HG02970 (cell line): ENCODE measurements around the gene MACROD2.
"Not testable (repeated sequence)": the region's sequence is repeated elsewhere in the genome, so short reads cannot be mapped to it uniquely, and the experiment has no call there.

Source experiments
- ATAC-seq: cut with Tn5 transposase; IDR thresholded peaks from one replicate; pipeline ENCODE4 v1.9.1; 2021; ENCODE audit warnings: mild to moderate bottlenecking, moderate library complexity, moderate number of reproducible peaks; ENCODE audit not compliant: unreplicated experiment, low FRiP score

MACROD2 gene

GRCh38 chr20:15091421-15092037 lies 1096.2 kb downstream of the MACROD2 start:
- no peak for ATAC-seq

- no peak for ATAC-seq
Observed at GRCh38 chr20:15098351-15098750, 1103.0 kb downstream of the MACROD2 start.

DNA sequence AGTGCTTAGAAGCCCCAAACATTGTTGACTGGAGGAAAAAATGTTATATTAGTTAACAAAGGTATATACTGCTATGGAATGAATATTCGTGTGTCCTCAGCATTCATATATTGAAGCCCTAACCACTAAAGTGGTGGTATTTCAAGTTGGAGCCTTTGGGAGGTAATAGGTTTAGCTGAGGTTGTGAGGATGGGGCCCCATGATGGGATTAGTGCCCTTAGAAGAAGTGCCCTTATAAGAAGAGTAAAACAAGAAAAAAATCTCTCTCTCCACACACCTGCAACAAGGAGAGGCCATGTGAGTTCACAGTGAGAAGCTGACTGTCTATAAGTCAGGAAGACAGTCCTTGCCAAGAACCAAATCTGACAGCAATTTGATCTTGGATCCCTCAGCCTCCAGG lies 1103.8 kb downstream of the MACROD2 start:
- ATAC-seq: no peak

DNA sequence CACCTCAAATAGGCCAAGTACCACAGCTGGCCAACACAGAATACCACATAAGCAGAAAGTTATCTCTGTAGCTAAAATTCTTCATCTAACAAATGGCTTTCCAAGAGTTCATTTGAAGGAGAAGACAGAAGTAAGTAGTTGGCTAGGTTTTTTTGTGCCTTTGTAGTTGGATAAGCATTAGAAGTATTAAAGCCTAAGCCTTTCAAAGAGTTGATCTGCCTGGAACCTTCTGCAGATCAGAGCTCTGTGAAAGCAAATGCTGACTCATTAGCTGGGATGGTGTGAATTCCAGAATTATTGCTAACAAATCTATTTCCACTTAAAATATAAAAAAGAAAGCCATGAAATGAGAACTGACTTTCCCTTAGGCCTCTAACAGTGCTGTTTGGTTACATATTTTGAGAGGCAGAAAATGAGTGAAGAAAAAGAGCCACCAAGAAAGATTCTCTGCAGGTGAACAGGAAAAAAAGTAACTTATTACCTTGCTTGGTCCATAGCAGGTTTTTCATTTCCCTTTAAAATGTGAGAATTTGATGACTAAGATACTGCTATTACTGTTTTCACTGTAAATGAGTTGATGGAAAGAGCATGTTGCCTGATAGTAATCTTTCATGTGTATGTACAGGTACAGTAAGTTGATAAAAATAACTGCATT lies 1105.3 kb downstream of the MACROD2 start:
- ATAC-seq: no peak

DNA sequence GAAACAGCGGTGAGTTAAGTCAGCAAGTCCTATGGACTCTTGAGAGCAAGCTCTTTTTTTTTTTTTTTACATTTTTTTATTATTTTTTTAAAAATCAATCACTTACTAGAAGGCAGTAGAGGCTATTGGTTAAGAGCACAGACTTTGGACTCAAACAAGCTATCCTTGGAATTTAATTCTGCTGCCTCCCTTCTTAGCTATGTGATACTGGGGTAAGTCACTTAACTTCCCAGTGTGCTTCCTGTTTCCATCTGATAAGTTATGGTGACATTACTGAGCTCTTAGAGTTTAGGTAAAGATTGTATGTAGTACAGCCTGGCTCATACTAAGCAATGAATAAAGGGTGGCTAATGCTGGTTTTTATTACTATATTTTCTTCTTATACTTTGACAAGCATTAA lies 1112.6 kb downstream of the MACROD2 start:
- no peak for ATAC-seq

GRCh38 chr20:15109494-15109893 lies 1114.2 kb downstream of the MACROD2 start:
- no peak for ATAC-seq

DNA sequence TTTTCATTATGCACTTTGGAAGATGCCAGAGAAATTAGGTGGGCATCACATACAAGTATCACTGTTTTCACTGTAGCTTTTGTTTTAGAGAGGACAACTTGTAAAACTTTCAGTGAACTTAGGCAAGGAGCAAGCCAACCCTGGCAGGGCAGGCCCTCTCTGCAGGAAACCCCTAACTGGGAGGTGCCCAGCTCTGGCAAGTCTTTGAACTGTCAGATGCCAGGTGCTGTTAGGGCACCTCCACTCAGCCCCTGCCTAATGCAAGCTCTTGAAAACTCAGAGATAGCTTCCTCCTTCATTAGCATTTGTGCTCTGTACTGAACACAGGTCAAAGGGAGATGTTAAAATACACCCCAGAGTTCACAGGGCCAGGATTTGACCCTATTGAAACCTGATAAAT lies 1116.3 kb downstream of the MACROD2 start:
- ATAC-seq: no peak

DNA sequence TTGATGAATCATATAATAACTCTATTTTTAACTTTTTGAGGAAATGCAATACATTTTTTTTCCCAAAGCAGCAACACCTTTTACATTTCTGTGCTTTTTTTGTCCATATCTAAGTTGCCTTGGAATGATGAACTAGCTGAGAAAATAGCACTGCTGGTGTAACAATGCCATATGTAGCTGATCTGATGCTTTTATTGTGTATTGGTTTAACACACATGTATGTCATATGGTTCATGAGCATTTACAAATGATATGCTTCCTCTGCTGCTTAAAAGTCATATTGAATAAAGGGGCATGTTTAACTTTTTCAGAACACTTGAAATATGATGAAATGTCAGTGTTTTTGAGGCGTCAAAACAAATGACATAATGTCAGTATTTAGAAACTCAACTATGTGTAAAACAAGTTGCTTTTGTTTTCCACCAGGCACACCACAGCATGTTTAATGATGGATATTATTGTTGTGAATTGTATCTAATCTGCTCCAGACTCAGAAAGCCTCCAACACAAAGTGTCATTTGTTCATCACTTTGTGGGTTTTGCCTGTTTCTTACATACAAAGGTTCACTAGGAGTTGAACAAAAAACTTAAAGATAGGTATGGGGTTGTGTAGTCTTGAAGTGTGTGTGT lies 1117.9 kb downstream of the MACROD2 start:
- ATAC-seq: no peak

DNA sequence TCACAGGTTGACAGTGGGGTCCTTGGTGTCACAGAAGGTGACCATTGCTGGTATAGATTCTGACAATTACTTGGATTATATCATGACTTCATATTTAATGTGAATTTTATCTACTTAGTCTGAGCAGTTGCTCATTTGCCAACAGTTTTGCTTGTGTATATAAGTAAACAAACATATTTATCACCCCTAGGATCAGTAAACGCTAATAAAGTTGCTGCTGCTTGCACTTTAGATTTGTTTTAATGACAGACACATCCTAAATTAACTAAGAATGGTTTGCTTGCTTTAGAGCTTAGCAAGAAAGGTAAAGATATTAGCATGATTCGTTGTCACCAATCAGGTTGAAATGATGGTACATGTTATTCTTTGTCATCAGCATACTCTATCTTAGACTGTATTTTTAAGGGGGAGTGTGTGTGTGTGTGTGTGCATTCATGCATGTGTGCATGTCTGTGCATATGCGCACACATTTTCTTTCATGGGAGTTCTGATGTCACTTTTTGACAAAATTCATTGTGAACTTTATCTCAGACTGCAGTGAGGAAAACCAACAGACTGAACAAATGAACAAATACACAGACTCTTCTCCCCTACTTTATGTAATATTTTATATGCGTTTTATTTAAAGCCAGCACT lies 1124.7 kb downstream of the MACROD2 start:
- no peak for ATAC-seq

DNA sequence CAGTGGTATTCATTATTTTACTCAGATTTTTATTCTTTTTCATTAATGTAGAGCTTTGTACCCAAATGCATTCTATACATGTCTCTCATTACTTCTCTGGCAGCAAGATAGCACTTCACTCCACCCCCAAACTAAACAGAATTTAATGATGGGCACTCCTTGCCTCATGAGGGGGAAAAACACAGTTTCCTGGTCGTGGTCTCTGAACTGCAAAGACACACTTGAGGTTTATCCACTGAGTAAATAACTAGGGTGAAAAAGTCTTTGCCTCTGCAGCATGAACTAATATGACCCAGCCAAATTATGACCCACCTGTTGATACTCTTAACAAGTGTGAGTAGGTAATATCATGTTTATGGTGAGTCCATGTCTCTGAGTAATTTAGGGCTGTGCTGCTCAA lies 1127.3 kb downstream of the MACROD2 start:
- ATAC-seq: no peak

DNA sequence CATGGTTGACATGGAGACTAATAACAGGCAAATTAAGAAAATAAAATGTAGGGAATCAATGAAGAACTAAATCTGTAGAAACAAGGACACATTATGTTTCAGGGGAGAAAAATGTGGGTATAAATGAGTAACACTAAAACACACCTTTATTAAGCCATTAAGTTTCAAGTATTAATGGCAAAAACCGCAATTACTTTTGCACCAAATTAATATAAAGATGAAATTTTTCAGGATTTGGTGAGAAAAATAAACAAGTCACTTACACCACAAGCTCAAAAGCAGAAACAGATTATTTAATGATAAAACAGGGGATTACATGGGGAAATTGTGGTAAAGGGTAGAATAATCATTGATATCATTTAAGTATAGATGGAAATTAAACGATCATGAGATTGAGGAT lies 1135.9 kb downstream of the MACROD2 start:
- ATAC-seq: no peak

GRCh38 chr20:15138548-15139126 lies 1143.3 kb downstream of the MACROD2 start:
- no peak for ATAC-seq

GRCh38 chr20:15139522-15139921 lies 1144.2 kb downstream of the MACROD2 start:
- ATAC-seq: no peak

DNA sequence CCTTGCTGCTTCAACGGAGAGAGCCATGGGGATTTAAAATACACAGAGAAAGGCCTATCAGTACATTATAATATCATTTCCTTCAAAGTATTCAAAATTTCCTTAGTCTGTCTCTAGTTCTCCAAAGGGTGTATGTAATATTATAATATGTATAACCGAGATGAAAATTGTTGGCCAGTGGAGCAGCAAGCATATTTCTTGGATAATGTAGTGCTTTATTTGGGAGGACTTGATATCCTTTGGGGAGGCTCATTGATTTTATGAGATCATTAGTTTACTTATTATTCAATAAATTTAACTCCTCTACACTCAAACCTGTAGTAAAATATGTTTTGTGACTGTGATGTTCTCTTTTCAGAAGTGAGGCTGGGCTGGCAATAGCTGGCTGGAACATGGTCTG lies 1145.0 kb downstream of the MACROD2 start:
- ATAC-seq: no peak

GRCh38 chr20:15140940-15141339 lies 1145.6 kb downstream of the MACROD2 start:
- not testable (repeated sequence) for ATAC-seq

DNA sequence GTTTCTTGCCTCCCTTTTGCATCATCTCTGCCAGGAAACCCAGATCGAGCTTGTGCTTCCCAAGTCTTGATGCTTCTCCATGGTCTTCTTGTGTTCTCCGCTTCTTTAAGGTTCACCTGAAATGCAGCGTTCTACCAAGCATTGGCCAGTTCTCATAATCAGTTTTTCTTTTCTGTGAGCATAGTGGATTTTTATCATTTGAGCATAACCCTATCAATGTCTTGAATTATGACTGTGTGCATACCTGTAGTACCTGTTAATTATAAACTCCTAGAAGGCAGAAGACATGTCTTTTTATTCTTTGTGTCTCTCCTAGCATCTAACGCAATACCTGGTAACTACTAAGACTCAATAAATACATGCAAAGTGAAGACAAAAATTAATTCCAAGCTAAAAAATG lies 1146.5 kb downstream of the MACROD2 start:
- ATAC-seq: no peak

- ATAC-seq: no peak
Observed at GRCh38 chr20:15143478-15143877, 1148.2 kb downstream of the MACROD2 start.

GRCh38 chr20:15144916-15145315 lies 1149.6 kb downstream of the MACROD2 start:
- no peak for ATAC-seq

DNA sequence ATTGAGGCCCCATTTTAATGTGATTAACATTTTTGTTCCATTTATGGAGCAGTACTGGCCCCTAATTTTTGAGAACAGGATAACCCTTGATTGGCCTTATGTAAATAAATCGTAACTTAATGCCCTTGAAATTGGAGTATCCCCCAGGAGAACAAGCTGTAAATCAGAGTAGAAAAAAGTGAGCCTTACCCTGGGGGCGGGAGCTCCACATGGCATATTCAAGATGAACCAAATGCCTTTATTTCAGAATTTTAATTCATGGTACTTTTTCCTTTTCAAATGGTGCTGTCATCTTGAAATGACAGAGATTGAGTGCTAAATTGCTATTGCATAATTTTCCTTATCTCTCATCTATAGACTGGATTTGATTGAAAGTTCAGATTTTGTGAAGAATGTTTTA lies 1151.6 kb downstream of the MACROD2 start:
- no peak for ATAC-seq

DNA sequence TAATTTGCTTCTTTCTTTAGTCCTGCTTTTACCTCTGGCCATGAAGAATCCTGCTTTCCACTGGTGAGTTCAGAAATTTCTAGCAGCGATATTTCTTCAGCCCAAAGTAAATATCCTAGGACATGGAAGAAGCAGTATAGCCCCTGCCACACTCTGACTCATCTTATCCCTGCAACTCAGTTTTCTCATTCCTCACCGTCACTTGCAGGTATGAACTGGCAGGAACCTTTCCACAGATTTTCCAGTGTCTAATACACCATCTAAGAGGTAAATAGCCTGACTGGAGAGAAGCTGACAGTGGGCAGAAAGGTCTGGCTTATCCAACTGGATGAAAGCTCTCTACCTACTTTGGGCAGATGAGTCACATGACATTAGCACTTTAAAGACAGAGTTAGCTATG lies 1158.8 kb downstream of the MACROD2 start:
- ATAC-seq: no peak

- ATAC-seq: no peak
Observed at GRCh38 chr20:15155848-15156401, 1160.6 kb downstream of the MACROD2 start.
